Peyer's patch (tissue), 4 donors: ENCODE measurements around the gene LYPD6B. TPM values are rescaled to one million over a fixed set of nuclear protein-coding genes. Genes with fewer than 3 reads are reported as not detected.

Experiments
- DNase-seq, 3 donors: peaks; one replicate each; pipeline ENCODE4 v3.0.0-alpha.2; 2017 to 2019
- H3K27ac ChIP-seq, 4 donors: fragments of 200-600 bp; sonication (generic); one replicate each; pipeline ENCODE4 v1.5.1; 2016 to 2019
- H3K27me3 ChIP-seq, 2 donors: fragments of 200-600 bp; sonication (generic); one replicate each; pipeline ENCODE4 v1.5.1; 2019
- H3K36me3 ChIP-seq, 3 donors: fragments of 200-600 bp; sonication (generic); one replicate each; pipeline ENCODE4 v1.5.1; 2016 to 2019
- H3K4me1 ChIP-seq, 4 donors: fragments of 200-600 bp; sonication (generic); one replicate each; pipeline ENCODE4 v1.5.1; 2016 to 2019
- H3K4me3 ChIP-seq, 4 donors: fragments of 200-600 bp; sonication (generic); 1 replicate in 3 of 4; 2 replicates in 1 of 4; pipeline ENCODE4 v1.5.1; 2016 to 2019; ENCODE audit warnings: mild to moderate bottlenecking in 1 of 4
- H3K9me3 ChIP-seq, 4 donors: fragments of 200-600 bp; sonication (generic); one replicate each; pipeline ENCODE4 v1.5.1; 2016 to 2019; ENCODE audit warnings: mild to moderate bottlenecking in 1 of 4
- CTCF ChIP-seq, 6 experiments: fragments of 450-650 bp in 4 of 6; fragments of 200-600 bp in 2 of 6; sonication (generic) in 1 of 6; IDR thresholded peaks; one replicate each; pipeline ENCODE4 v1.5.1; 2017 to 2019; ENCODE audit warnings: antibody characterized with exemption in 6 of 6, mild to moderate bottlenecking in 3 of 6, moderate library complexity in 1 of 6
- POLR2A ChIP-seq, 2 donors: fragments of 450-650 bp; IDR thresholded peaks; one replicate each; pipeline ENCODE4 v1.5.1; 2017; ENCODE audit warnings: antibody characterized with exemption in 2 of 2, mild to moderate bottlenecking in 2 of 2, moderate library complexity in 2 of 2
- total RNA-seq, 4 donors: library from RNA; depleted of rRNA; stranded (reverse); fragments of >200 nt; gene quantifications; one replicate each; pipeline ENCODE4 v1.1.0, GENCODE V29; 2016

LYPD6B gene
- total RNA-seq, 4 donors from 2014 or later, result 2.0 to 4.4 (median 3.7) TPM; not detected in 1

- no peaks in the 10 kb centered on the region for H3K4me1 ChIP-seq
- DNase-seq, result no peak
- no peak overlapping the region for H3K27ac ChIP-seq
- H3K4me3 ChIP-seq, result no peak overlapping the region
- no peaks in the 10 kb centered on the region for H3K36me3 ChIP-seq
- no peaks in the 10 kb centered on the region for H3K9me3 ChIP-seq
- TF ChIP-seq CTCF (IDR thresholded peaks at IDR 0.05) (no peak), POLR2A (IDR thresholded peaks at IDR 0.05) (no peak)
- H3K27me3 ChIP-seq, result no peaks in the 10 kb centered on the region
Measured at GRCh38 chr2:149170911-149171310, 132.4 kb downstream of the LYPD6B start.

GRCh38 chr2:149173220-149173619 is 134.7 kb downstream of the LYPD6B start:
- TF ChIP-seq POLR2A (IDR thresholded peaks at IDR 0.05) (no peak), CTCF (IDR thresholded peaks at IDR 0.05) (no peak)

GRCh38 chr2:149175956-149176355 is 137.5 kb downstream of the LYPD6B start:
- Histone ChIP-seq H3K36me3 (no peaks in the 10 kb centered on the region), H3K27me3 (no peaks in the 10 kb centered on the region), H3K27ac (no peak overlapping the region), H3K9me3 (no peaks in the 10 kb centered on the region), H3K4me1 (no peaks in the 10 kb centered on the region), H3K4me3 (no peak overlapping the region)
- no peak for DNase-seq
- no peak for TF ChIP-seq CTCF (IDR thresholded peaks at IDR 0.05)
- TF ChIP-seq POLR2A (IDR thresholded peaks at IDR 0.05), result no peak

More at GRCh38 chr2:149173220-149173619, 134.7 kb downstream of the LYPD6B start:
- Histone ChIP-seq H3K4me1 (no peaks in the 10 kb centered on the region), H3K9me3 (no peaks in the 10 kb centered on the region), H3K27me3 (no peaks in the 10 kb centered on the region), H3K27ac (no peak overlapping the region), H3K4me3 (no peak overlapping the region), H3K36me3 (no peaks in the 10 kb centered on the region)
- DNase-seq, result no peak

- DNase-seq, result no peak
- Histone ChIP-seq H3K9me3 (no peaks in the 10 kb centered on the region), H3K4me1 (no peaks in the 10 kb centered on the region), H3K27me3 (no peaks in the 10 kb centered on the region), H3K36me3 (no peaks in the 10 kb centered on the region), H3K4me3 (no peak overlapping the region), H3K27ac (no peak overlapping the region)
- TF ChIP-seq CTCF (IDR thresholded peaks at IDR 0.05) (no peak), POLR2A (IDR thresholded peaks at IDR 0.05) (no peak)
Measured at GRCh38 chr2:149178612-149179011, 140.1 kb downstream of the LYPD6B start.

- Histone ChIP-seq H3K4me3 (no peak overlapping the region), H3K27me3 (no peaks in the 10 kb centered on the region), H3K4me1 (no peaks in the 10 kb centered on the region), H3K36me3 (no peaks in the 10 kb centered on the region), H3K9me3 (no peaks in the 10 kb centered on the region), H3K27ac (no peak overlapping the region)
- TF ChIP-seq POLR2A (IDR thresholded peaks at IDR 0.05), result no peak
- no peak for TF ChIP-seq CTCF (IDR thresholded peaks at IDR 0.05)
- no peak for DNase-seq
Measured at GRCh38 chr2:149180226-149180875, 141.9 kb downstream of the LYPD6B start.

- TF ChIP-seq POLR2A (IDR thresholded peaks at IDR 0.05), result no peak
- no peak for TF ChIP-seq CTCF (IDR thresholded peaks at IDR 0.05)
- Histone ChIP-seq H3K4me3 (no peak overlapping the region), H3K9me3 (no peaks in the 10 kb centered on the region), H3K4me1 (no peaks in the 10 kb centered on the region), H3K36me3 (no peaks in the 10 kb centered on the region), H3K27ac (no peak overlapping the region), H3K27me3 (no peaks in the 10 kb centered on the region)
- no peak for DNase-seq
Measured at GRCh38 chr2:149183187-149183586, 144.7 kb downstream of the LYPD6B start.
